H1 (cell line): ENCODE measurements around the gene PTTG1IP.

ENCODE experiments used
- ATF2 ChIP-seq: IDR thresholded peaks from 2 replicates; pipeline ENCODE4 v1.6.1; 2012; ENCODE audit warnings: low read length, inconsistent platforms
- ATF3 ChIP-seq: IDR thresholded peaks from 2 replicates; pipeline ENCODE4 v1.6.1; 2011; ENCODE audit warnings: low read depth, mild to moderate bottlenecking, low read length; ENCODE audit not compliant: insufficient read depth
- CTCF ChIP-seq, 3 experiments: IDR thresholded peaks; 1 replicate in 2 of 3; 2 replicates in 1 of 3; pipeline versions ENCODE4 v1.5.1 to v1.6.1; 2011; ENCODE audit warnings: low read length in 3 of 3, mild to moderate bottlenecking in 3 of 3, inconsistent platforms in 2 of 3, low read depth in 1 of 3, moderate library complexity in 1 of 3; ENCODE audit not compliant: insufficient read depth in 1 of 3; ENCODE audit errors: control extremely low read depth in 1 of 3
- JUN ChIP-seq: IDR thresholded peaks from 2 replicates; pipeline ENCODE4 v1.6.1; 2011; ENCODE audit warnings: low read depth, mild to moderate bottlenecking, improper control_type of control experiment, low read length
- POLR2A ChIP-seq, 2 experiments: IDR thresholded peaks; 1 replicate in 1 of 2; 2 replicates in 1 of 2; pipeline ENCODE4 v1.6.1; 2011; ENCODE audit warnings: low read depth in 2 of 2, low read length in 2 of 2, mild to moderate bottlenecking in 2 of 2; ENCODE audit errors: control extremely low read depth in 1 of 2
- SRF ChIP-seq: IDR thresholded peaks from 2 replicates; pipeline ENCODE4 v1.6.1; 2011; ENCODE audit warnings: mild to moderate bottlenecking, low read depth, low read length, moderate library complexity
- YY1 ChIP-seq: IDR thresholded peaks from 2 replicates; pipeline ENCODE4 v1.6.1; 2011; ENCODE audit warnings: low read depth, mild to moderate bottlenecking, low read length

- no peak for TF ChIP-seq POLR2A (IDR thresholded peaks at IDR 0.05; ENCODE audit: control extremely low read depth in 1 of 2, low read depth in 2 of 2, low read length in 2 of 2)
- TF ChIP-seq SRF: no peak
- no peak for TF ChIP-seq ATF2
- TF ChIP-seq CTCF (IDR thresholded peaks at IDR 0.05; ENCODE audit: control extremely low read depth in 1 of 3, insufficient read depth in 1 of 3, low read depth in 1 of 3, low read length in 3 of 3): no peak
- no peak for TF ChIP-seq YY1
- no peak for TF ChIP-seq ATF3
- TF ChIP-seq JUN: no peak
Measured at GRCh38 chr21:44881198-44881872, 7.8 kb upstream of the PTTG1IP start.
